ENCODE measurements around the gene CTAG2.

The CTAG2 gene

GRCh38 chrX:154658957-154659356 is 5.6 kb upstream of the CTAG2 start:
- Histone ChIP-seq H3K4me3 (ENCODE audit: low read depth, low read length, poor library complexity, severe bottlenecking) (no peak overlapping the region), H3F3A (ENCODE audit: insufficient read depth, low read length) (no peaks in the 10 kb centered on the region), H3K27me3 (ENCODE audit: insufficient read depth, low read length) (no peaks in the 10 kb centered on the region; the same call in 1 of the 2 replicates), H4K20me1 (ENCODE audit: insufficient read depth, low read length) (no peaks in the 10 kb centered on the region), H3K9me2 (ENCODE audit: low read depth, low read length) (no peaks in the 10 kb centered on the region), H3K4me2 (ENCODE audit: low read length) (no peak overlapping the region), H3K4me1 (ENCODE audit: insufficient read depth, low read length, severe bottlenecking) (no peaks in the 10 kb centered on the region), H3K36me3 (ENCODE audit: insufficient read depth, low read length) (no peaks in the 10 kb centered on the region), H2AFZ (ENCODE audit: low read length) (no peak overlapping the region), H3K9me3 (ENCODE audit: low read length) (no peaks in the 10 kb centered on the region), H3K9ac (ENCODE audit: low read length) (no peak overlapping the region), H3K27ac (ENCODE audit: low read depth, low read length, poor library complexity, severe bottlenecking) (no peak overlapping the region), H3K79me2 (ENCODE audit: insufficient read depth, low read length) (no peaks in the 10 kb centered on the region)
- TF ChIP-seq CTCF (IDR thresholded peaks at IDR 0.05; ENCODE audit: low read length) = no peak
- TF ChIP-seq EZH2 (IDR thresholded peaks at IDR 0.05; ENCODE audit: borderline replicate concordance, low read length) = no peak

- no peak for TF ChIP-seq EZH2 (IDR thresholded peaks at IDR 0.05; ENCODE audit: borderline replicate concordance, low read length)
- no peak for TF ChIP-seq CTCF (IDR thresholded peaks at IDR 0.05; ENCODE audit: low read length)
- no peaks in the 10 kb centered on the region for H4K20me1 ChIP-seq (ENCODE audit: insufficient read depth, low read length)
These were observed 4.8 kb upstream of the CTAG2 start for GRCh38 chrX:154658187-154658586.

GRCh38 chrX:154657226-154657805 is 3.9 kb upstream of the CTAG2 start:
- no peaks in the 10 kb centered on the region for H3K9me3 ChIP-seq (ENCODE audit: low read length)
- no peak overlapping the region for H2AFZ ChIP-seq (ENCODE audit: low read length)
- H4K20me1 ChIP-seq (ENCODE audit: insufficient read depth, low read length) = no peaks in the 10 kb centered on the region
- H3F3A ChIP-seq (ENCODE audit: insufficient read depth, low read length) = no peaks in the 10 kb centered on the region
- no peaks in the 10 kb centered on the region for H3K9me2 ChIP-seq (ENCODE audit: low read depth, low read length)
- H3K79me2 ChIP-seq (ENCODE audit: insufficient read depth, low read length) = no peaks in the 10 kb centered on the region
- H3K36me3 ChIP-seq (ENCODE audit: insufficient read depth, low read length) = no peaks in the 10 kb centered on the region
- H3K27me3 ChIP-seq (ENCODE audit: insufficient read depth, low read length) = no peaks in the 10 kb centered on the region
- TF ChIP-seq CTCF (IDR thresholded peaks at IDR 0.05; ENCODE audit: low read length) (no peak), EZH2 (IDR thresholded peaks at IDR 0.05; ENCODE audit: borderline replicate concordance, low read length) (no peak)
- no peak overlapping the region for H3K9ac ChIP-seq (ENCODE audit: low read length)
- H3K4me1 ChIP-seq (ENCODE audit: insufficient read depth, low read length, severe bottlenecking) = no peaks in the 10 kb centered on the region
- no peak overlapping the region for H3K27ac ChIP-seq (ENCODE audit: low read depth, low read length, poor library complexity, severe bottlenecking)
- no peak overlapping the region for H3K4me2 ChIP-seq (ENCODE audit: low read length)
- H3K4me3 ChIP-seq (ENCODE audit: low read depth, low read length, poor library complexity, severe bottlenecking) = no peak overlapping the region

More at GRCh38 chrX:154658187-154658586, 4.8 kb upstream of the CTAG2 start:
- Histone ChIP-seq H3K79me2 (ENCODE audit: insufficient read depth, low read length) (no peaks in the 10 kb centered on the region), H3K4me2 (ENCODE audit: low read length) (no peak overlapping the region), H2AFZ (ENCODE audit: low read length) (no peak overlapping the region), H3K9ac (ENCODE audit: low read length) (no peak overlapping the region), H3K27ac (ENCODE audit: low read depth, low read length, poor library complexity, severe bottlenecking) (no peak overlapping the region), H3F3A (ENCODE audit: insufficient read depth, low read length) (no peaks in the 10 kb centered on the region), H3K9me3 (ENCODE audit: low read length) (no peaks in the 10 kb centered on the region), H3K9me2 (ENCODE audit: low read depth, low read length) (no peaks in the 10 kb centered on the region), H3K4me3 (ENCODE audit: low read depth, low read length, poor library complexity, severe bottlenecking) (no peak overlapping the region), H3K4me1 (ENCODE audit: insufficient read depth, low read length, severe bottlenecking) (no peaks in the 10 kb centered on the region), H3K36me3 (ENCODE audit: insufficient read depth, low read length) (no peaks in the 10 kb centered on the region), H3K27me3 (ENCODE audit: insufficient read depth, low read length) (no peaks in the 10 kb centered on the region; the same call in 1 of the 2 replicates)

Measured in OCI-LY1 (cell line).